Measurements from ENCODE around the gene TLR1.

DNA sequence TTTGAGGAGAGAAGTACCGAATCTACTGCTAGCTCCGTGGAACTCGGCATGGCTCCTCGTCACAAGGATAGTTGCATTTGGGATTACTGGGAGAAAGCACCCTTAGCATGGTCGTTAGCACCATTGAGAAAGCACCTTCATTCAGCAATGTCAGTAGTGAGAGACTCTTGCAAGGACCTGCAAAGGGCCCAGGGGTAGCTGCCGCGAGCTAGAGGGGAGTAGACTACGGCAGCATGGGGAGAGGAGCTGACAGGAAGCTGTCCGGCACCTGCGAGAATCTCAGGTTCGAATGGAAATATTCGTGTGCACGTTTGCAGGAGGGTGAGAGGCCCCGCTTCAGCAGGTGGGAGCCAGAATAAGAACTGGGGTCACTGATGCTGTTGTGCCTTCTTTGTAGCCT lies 42.0 kb downstream of the TLR1 start:
- TF ChIP-seq, protein P1, sequence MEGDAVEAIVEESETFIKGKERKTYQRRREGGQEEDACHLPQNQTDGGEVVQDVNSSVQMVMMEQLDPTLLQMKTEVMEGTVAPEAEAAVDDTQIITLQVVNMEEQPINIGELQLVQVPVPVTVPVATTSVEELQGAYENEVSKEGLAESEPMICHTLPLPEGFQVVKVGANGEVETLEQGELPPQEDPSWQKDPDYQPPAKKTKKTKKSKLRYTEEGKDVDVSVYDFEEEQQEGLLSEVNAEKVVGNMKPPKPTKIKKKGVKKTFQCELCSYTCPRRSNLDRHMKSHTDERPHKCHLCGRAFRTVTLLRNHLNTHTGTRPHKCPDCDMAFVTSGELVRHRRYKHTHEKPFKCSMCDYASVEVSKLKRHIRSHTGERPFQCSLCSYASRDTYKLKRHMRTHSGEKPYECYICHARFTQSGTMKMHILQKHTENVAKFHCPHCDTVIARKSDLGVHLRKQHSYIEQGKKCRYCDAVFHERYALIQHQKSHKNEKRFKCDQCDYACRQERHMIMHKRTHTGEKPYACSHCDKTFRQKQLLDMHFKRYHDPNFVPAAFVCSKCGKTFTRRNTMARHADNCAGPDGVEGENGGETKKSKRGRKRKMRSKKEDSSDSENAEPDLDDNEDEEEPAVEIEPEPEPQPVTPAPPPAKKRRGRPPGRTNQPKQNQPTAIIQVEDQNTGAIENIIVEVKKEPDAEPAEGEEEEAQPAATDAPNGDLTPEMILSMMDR (conservative IDR thresholded peaks at IDR 0.05 in 1 of 2, IDR thresholded peaks at IDR 0.05 in 1 of 2; ENCODE audit: extremely low read depth in 1 of 2, insufficient read depth in 1 of 2, low read depth in 1 of 2, low read length in 2 of 2) = no peak
- no peak for TF ChIP-seq EZH2 (IDR thresholded peaks at IDR 0.05; ENCODE audit: borderline replicate concordance, low read length)

Measured in mammary epithelial cell (primary cell).